Spleen (tissue), 11 donors: ENCODE data around the gene KRT40. TPM values are rescaled to one million over a fixed set of nuclear protein-coding genes. Genes with fewer than 3 reads are reported as not detected.

ENCODE experiments used
- DNase-seq: peaks from one replicate; pipeline ENCODE4 v3.0.0-alpha.2; 2020
- H3K27ac ChIP-seq, 8 donors: fragments of 200-600 bp; sonication (generic) in 7 of 8; 1 replicate in 4 of 8; 2 replicates in 4 of 8; pipeline versions ENCODE4 v1.5.0 to v1.8.0; 2016 to 2021; ENCODE audit warnings: inconsistent platforms in 4 of 8, mild to moderate bottlenecking in 4 of 8, moderate library complexity in 1 of 8
- H3K27me3 ChIP-seq, 7 donors: fragments of 200-600 bp; sonication (generic) in 6 of 7; replicated peaks in 1 of 7; 1 replicate in 4 of 7; 2 replicates in 3 of 7; pipeline versions ENCODE4 v1.5.0 to v1.8.0; 2016 to 2021; ENCODE audit warnings: inconsistent platforms in 3 of 7, mild to moderate bottlenecking in 1 of 7
- H3K36me3 ChIP-seq, 6 donors: fragments of 200-600 bp; sonication (generic) in 5 of 6; 1 replicate in 4 of 6; 2 replicates in 2 of 6; pipeline versions ENCODE4 v1.5.0 to v1.8.0; 2016 to 2021; ENCODE audit warnings: inconsistent platforms in 2 of 6
- H3K4me1 ChIP-seq, 6 donors: fragments of 200-600 bp; sonication (generic) in 5 of 6; 1 replicate in 3 of 6; 2 replicates in 3 of 6; pipeline versions ENCODE4 v1.5.0 to v1.8.0; 2016 to 2021; ENCODE audit warnings: inconsistent platforms in 3 of 6
- H3K4me3 ChIP-seq, 8 donors: fragments of 200-600 bp; sonication (generic) in 7 of 8; 1 replicate in 4 of 8; 2 replicates in 4 of 8; pipeline versions ENCODE4 v1.5.0 to v1.8.0; 2016 to 2021; ENCODE audit warnings: inconsistent platforms in 4 of 8, mild to moderate bottlenecking in 4 of 8, moderate library complexity in 2 of 8
- H3K9me3 ChIP-seq, 8 donors: fragments of 200-600 bp; sonication (generic) in 7 of 8; 1 replicate in 4 of 8; 2 replicates in 4 of 8; pipeline versions ENCODE4 v1.5.0 to v1.8.0; 2016 to 2021; ENCODE audit warnings: inconsistent platforms in 4 of 8
- CTCF ChIP-seq, 11 experiments: fragments of 200-600 bp in 7 of 11; fragments of 450-650 bp in 4 of 11; sonication (generic) in 4 of 11; IDR thresholded peaks in 8 of 11; conservative IDR thresholded peaks in 3 of 11; 1 replicate in 7 of 11; 2 replicates in 4 of 11; pipeline versions ENCODE4 v1.4.0 to v1.8.0; 2016 to 2021; ENCODE audit warnings: antibody characterized with exemption in 11 of 11, inconsistent platforms in 4 of 11, mild to moderate bottlenecking in 1 of 11
- POLR2A ChIP-seq, 3 donors: fragments of 450-650 bp; IDR thresholded peaks; one replicate each; pipeline ENCODE4 v1.5.1; 2017; ENCODE audit warnings: antibody characterized with exemption in 3 of 3, mild to moderate bottlenecking in 1 of 3
- POLR2AphosphoS5 ChIP-seq, 3 donors: sonication (generic); formaldehyde crosslinking; IDR thresholded peaks; one replicate each; pipeline ENCODE4 v1.5.1; 2017; ENCODE audit warnings: antibody characterized with exemption in 3 of 3
- WGBS, 5 donors: extraction: QIAGEN DNeasy Blood & Tissue Kit in 3 of 5; methylation state at CpG; one replicate each; pipeline versions ENCODE4 v1.1.5 to v1.1.7; 2013 to 2018; 5-methylcytosine and 5-hydroxymethylcytosine counted together
- intact Hi-C: fragments of 100-400 bp; cut with DNase I; formaldehyde crosslinking; loops from one replicate; pipeline ENCODE4 v1.15.0; 2023; ENCODE audit warnings: low total_unique reads
- polyA plus RNA-seq, 3 donors: library from polyadenylated mRNA; stranded (reverse); fragments of 200-250 nt; gene quantifications; one replicate each; pipeline ENCODE4 v1.2.1, GENCODE V29; 2013
- total RNA-seq, 7 donors: library from RNA; depleted of rRNA in 3 of 7; stranded (reverse); fragments of >200 nt in 3 of 7; fragmentation: NEBNext Ultra II Directional in 4 of 7; extraction: Animal tissue kit (Norgen Biotek cat#: 25700) in 4 of 7; gene quantifications; one replicate each; pipeline versions ENCODE4 v1.1.0 to v1.2.1, GENCODE V29; 2016 to 2021
- donor health status: healthy with polysubstance abuse.
- donor health status: DM: no; HTN: no; CAD: no; lungs with moderate emphysema.
- donor health status: DM: no; HTN: no; CAD: no.
- donor health status: Bipolar disorder and iron deficiency.
- donor health status: healthy.
- donor health status: DM: no; HTN: no; CAD: no.
- donor health status: DM: yes; HTN: yes; CAD: no.

Gene KRT40
- total and polyA plus RNA-seq, 10 donors, result not detected

GRCh38 chr17:40974366-40974765 is 9.8 kb downstream of the KRT40 start:
- no peak for DNase-seq
- 74 to 91% (median 88%) methylated on average over 3 of the region's 3 CpGs for WGBS, 5 donors
- intact Hi-C loops, result no loop called here

GRCh38 chr17:40967582-40967981 is 16.5 kb downstream of the KRT40 start:
- Histone ChIP-seq H3K9me3 (no peaks in the 10 kb centered on the region), H3K4me1 (no peaks in the 10 kb centered on the region), H3K4me3 (no peak overlapping the region), H3K36me3 (no peaks in the 10 kb centered on the region), H3K27me3 (peaks cover 0 to 4% (median 0%) of the 10 kb centered on the region in 7 donors), H3K27ac (no peak overlapping the region)
- no peak for DNase-seq
- 72 to 87% (median 85%) methylated on average over 1 of the region's 1 CpG for WGBS, 5 donors
- no peak for TF ChIP-seq POLR2A (IDR thresholded peaks at IDR 0.05)
- no peak for TF ChIP-seq POLR2AphosphoS5 (IDR thresholded peaks at IDR 0.05)
- no peak for TF ChIP-seq CTCF (IDR thresholded peaks at IDR 0.05 in 8 of 11, conservative IDR thresholded peaks at IDR 0.05 in 3 of 11)
- intact Hi-C loops, result no loop called here

More at GRCh38 chr17:40974366-40974765, 9.8 kb downstream of the KRT40 start:
- H3K9me3 ChIP-seq, result no peaks in the 10 kb centered on the region
- no peak overlapping the region for H3K27ac ChIP-seq
- TF ChIP-seq CTCF (IDR thresholded peaks at IDR 0.05 in 8 of 11, conservative IDR thresholded peaks at IDR 0.05 in 3 of 11) (no peak), POLR2A (IDR thresholded peaks at IDR 0.05) (no peak), POLR2AphosphoS5 (IDR thresholded peaks at IDR 0.05) (no peak)
- peaks cover 0 to 17% (median 0%) of the 10 kb centered on the region in 7 donors for H3K27me3 ChIP-seq
- no peaks in the 10 kb centered on the region for H3K4me1 ChIP-seq
- H3K4me3 ChIP-seq, result no peak overlapping the region
- no peaks in the 10 kb centered on the region for H3K36me3 ChIP-seq

- no peaks in the 10 kb centered on the region for H3K36me3 ChIP-seq
- TF ChIP-seq CTCF (IDR thresholded peaks at IDR 0.05 in 8 of 11, conservative IDR thresholded peaks at IDR 0.05 in 3 of 11) (no peak), POLR2AphosphoS5 (IDR thresholded peaks at IDR 0.05) (no peak), POLR2A (IDR thresholded peaks at IDR 0.05) (no peak)
- H3K27me3 ChIP-seq, result peaks cover 0 to 4% (median 0%) of the 10 kb centered on the region in 7 donors
- H3K9me3 ChIP-seq, result no peaks in the 10 kb centered on the region
- no peaks in the 10 kb centered on the region for H3K4me1 ChIP-seq
- no peak within 1 kb of the TSS for H3K4me3 ChIP-seq
- intact Hi-C loops, result no loop called here
- no peak within 1 kb of the TSS for H3K27ac ChIP-seq
- DNase-seq, result no peak
- WGBS, 5 donors, result 48 to 69% (median 66%) methylated on average over 1 of the region's 1 CpG
Observed at GRCh38 chr17:40966848-40967247, 17.3 kb downstream of the KRT40 start, which contains the start of gene KRT39. Gene KRT39 (minus strand): TSS chr17:40966948. CDS start chr17:40966856, 92 bp downstream.

GRCh38 chr17:40963838-40964237 is 20.3 kb downstream of the KRT40 start:
- no peak for TF ChIP-seq POLR2A (IDR thresholded peaks at IDR 0.05)
- no peak for TF ChIP-seq POLR2AphosphoS5 (IDR thresholded peaks at IDR 0.05)
- TF ChIP-seq CTCF (IDR thresholded peaks at IDR 0.05 in 8 of 11, conservative IDR thresholded peaks at IDR 0.05 in 3 of 11), result peak in 10 of 11 experiments; percentile 20 to 81 (median 62)

More at GRCh38 chr17:40963838-40964237, 20.3 kb downstream of the KRT40 start:
- intact Hi-C loops, result no loop called here
- Histone ChIP-seq H3K36me3 (no peaks in the 10 kb centered on the region), H3K4me1 (no peaks in the 10 kb centered on the region), H3K27ac (no peak overlapping the region), H3K9me3 (no peaks in the 10 kb centered on the region), H3K27me3 (peaks cover 0 to 6% (median 0%) of the 10 kb centered on the region in 7 donors), H3K4me3 (no peak overlapping the region)
- WGBS, 5 donors, result 47 to 59% (median 51%) methylated on average over 1 of the region's 1 CpG
- no peak for DNase-seq
